Chondrocyte (in vitro differentiated cells): ENCODE measurements around the gene HCAR3. TPM values are rescaled to one million over a fixed set of nuclear protein-coding genes. Genes with fewer than 3 reads are reported as not detected.

Experiments
- DNase-seq: peaks from one replicate; pipeline ENCODE4 v3.0.0; 2021; ENCODE audit warnings: mixed read lengths, low spot score
- H3K27ac Mint-ChIP-seq: one replicate; pipeline ENCODE4 v1.8.0; 2021; ENCODE audit warnings: mild to moderate bottlenecking, moderate library complexity, mixed read lengths; ENCODE audit not compliant: unreplicated experiment
- H3K27me3 Mint-ChIP-seq: 2 replicates; pipeline ENCODE4 v1.8.0; 2021; ENCODE audit warnings: low read depth, mixed read lengths
- H3K36me3 Mint-ChIP-seq: 2 replicates; pipeline ENCODE4 v1.8.0; 2021; ENCODE audit warnings: low read depth, mixed read lengths
- H3K4me1 Mint-ChIP-seq: 2 replicates; pipeline ENCODE4 v1.8.0; 2021; ENCODE audit warnings: low read depth, mild to moderate bottlenecking, mixed read lengths
- H3K4me3 Mint-ChIP-seq: one replicate; pipeline ENCODE4 v1.8.0; 2021; ENCODE audit warnings: mild to moderate bottlenecking, moderate library complexity, mixed read lengths; ENCODE audit not compliant: unreplicated experiment
- H3K9me3 Mint-ChIP-seq: 2 replicates; pipeline ENCODE4 v1.8.0; 2021; ENCODE audit warnings: low read depth, mixed read lengths
- CTCF ChIP-seq: fragments of 200-600 bp; sonication (generic); IDR thresholded peaks from 2 replicates; pipeline ENCODE4 v1.5.0; 2021; ENCODE audit warnings: antibody characterized with exemption, mild to moderate bottlenecking, moderate library complexity
- total RNA-seq: library from RNA; stranded (reverse); gene quantifications from 3 replicates; pipeline ENCODE4 v1.2.1, GENCODE V29; 2021

The HCAR3 gene
- total RNA-seq, 1 donor from 2014 or later: not detected

GRCh38 chr12:122672515-122672914 lies 44.1 kb downstream of the HCAR3 start:
- no peaks in the 10 kb centered on the region for H3K9me3 Mint-ChIP-seq
- H3K27me3 Mint-ChIP-seq: no peaks in the 10 kb centered on the region
- H3K27ac Mint-ChIP-seq: no peak overlapping the region
- H3K36me3 Mint-ChIP-seq: no peaks in the 10 kb centered on the region
- no peak for DNase-seq
- H3K4me1 Mint-ChIP-seq: peaks cover 12% of the 10 kb centered on the region
- TF ChIP-seq CTCF: no peak
- H3K4me3 Mint-ChIP-seq: no peak overlapping the region

GRCh38 chr12:122669397-122670070 lies 47.1 kb downstream of the HCAR3 start:
- Mint-ChIP-seq H3K36me3 (no peaks in the 10 kb centered on the region), H3K27ac (no peak overlapping the region), H3K4me1 (peaks cover 11% of the 10 kb centered on the region), H3K27me3 (no peaks in the 10 kb centered on the region), H3K4me3 (no peak overlapping the region), H3K9me3 (no peaks in the 10 kb centered on the region)
- TF ChIP-seq CTCF: no peak
- no peak for DNase-seq

GRCh38 chr12:122668268-122668667 lies 48.3 kb downstream of the HCAR3 start:
- H3K4me3 Mint-ChIP-seq: no peak overlapping the region
- H3K27me3 Mint-ChIP-seq: no peaks in the 10 kb centered on the region
- no peak overlapping the region for H3K27ac Mint-ChIP-seq
- no peak for TF ChIP-seq CTCF
- H3K36me3 Mint-ChIP-seq: no peaks in the 10 kb centered on the region
- H3K9me3 Mint-ChIP-seq: no peaks in the 10 kb centered on the region
- H3K4me1 Mint-ChIP-seq: peaks cover 7% of the 10 kb centered on the region
- no peak for DNase-seq

- peaks cover 7% of the 10 kb centered on the region for H3K4me1 Mint-ChIP-seq
- H3K9me3 Mint-ChIP-seq: no peaks in the 10 kb centered on the region
- no peak for TF ChIP-seq CTCF
- no peak for DNase-seq
- no peaks in the 10 kb centered on the region for H3K36me3 Mint-ChIP-seq
- H3K4me3 Mint-ChIP-seq: no peak overlapping the region
- no peaks in the 10 kb centered on the region for H3K27me3 Mint-ChIP-seq
- no peak overlapping the region for H3K27ac Mint-ChIP-seq
Observed at GRCh38 chr12:122665759-122666158, 50.9 kb downstream of the HCAR3 start.

GRCh38 chr12:122665349-122665748 lies 51.3 kb downstream of the HCAR3 start:
- TF ChIP-seq CTCF: no peak
- no peak overlapping the region for H3K27ac Mint-ChIP-seq
- H3K4me1 Mint-ChIP-seq: peaks cover 7% of the 10 kb centered on the region
- no peaks in the 10 kb centered on the region for H3K9me3 Mint-ChIP-seq
- H3K27me3 Mint-ChIP-seq: no peaks in the 10 kb centered on the region
- H3K36me3 Mint-ChIP-seq: no peaks in the 10 kb centered on the region
- no peak for DNase-seq
- no peak overlapping the region for H3K4me3 Mint-ChIP-seq

Other genes starting within 250 kb of the HCAR3 start
- 16.8 to 21.8 TPM (median 20.2 TPM) in 3 replicates for gene ZCCHC8, start 215.9 kb downstream of the HCAR3 start, total RNA-seq
- 50.7 to 61.5 TPM (median 51.0 TPM) in 3 replicates for gene RSRC2, start 189.9 kb downstream of the HCAR3 start, total RNA-seq
- 9.2 to 22.6 TPM (median 11.8 TPM) in 3 replicates for gene KNTC1, start 189.6 kb downstream of the HCAR3 start, total RNA-seq
- not detected in 3 replicates for gene HCAR2, start 13.5 kb downstream of the HCAR3 start, total RNA-seq
- gene HCAR1, start 14.0 kb upstream of the HCAR3 start, total RNA-seq: not detected in 3 replicates
- gene DENR, start 36.0 kb upstream of the HCAR3 start, total RNA-seq: 46.3 to 57.6 TPM (median 49.6 TPM) in 3 replicates
- gene CCDC62, start 57.8 kb upstream of the HCAR3 start, total RNA-seq: 0.30 to 0.63 TPM (median 0.62 TPM) in 3 replicates
- 13.8 to 14.1 TPM (median 13.8 TPM) in 3 replicates for gene HIP1R, start 118.6 kb upstream of the HCAR3 start, total RNA-seq
- gene VPS37B, start 179.3 kb upstream of the HCAR3 start, total RNA-seq: 17.4 to 25.3 TPM (median 24.4 TPM) in 3 replicates
- 12.9 to 21.6 TPM (median 14.2 TPM) in 3 replicates for gene ABCB9, start 249.7 kb upstream of the HCAR3 start, total RNA-seq